8988T (cell line): Measurements from ENCODE around the gene VSIG1.
A peak's percentile ranks its signal among the peaks of the same experiment; 100 is the strongest.

ENCODE experiments used
- DNase-seq: peaks from one replicate; pipeline ENCODE4 v3.0.0; 2011

Gene VSIG1

GRCh38 chrX:108068121-108068520, 23.3 kb downstream of the VSIG1 start:
- DNase-seq: no peak

- DNase-seq: no peak
Observed at GRCh38 chrX:108070891-108071290, 26.0 kb downstream of the VSIG1 start.

- DNase-seq: no peak
Observed at GRCh38 chrX:108071578-108071977, 26.7 kb downstream of the VSIG1 start.

- no peak for DNase-seq
Observed at GRCh38 chrX:108072746-108073145, 27.9 kb downstream of the VSIG1 start.

- DNase-seq: no peak
Observed at GRCh38 chrX:108081110-108081509, 36.2 kb downstream of the VSIG1 start.

- DNase-seq: no peak
Observed at GRCh38 chrX:108087792-108088191, 42.9 kb downstream of the VSIG1 start.

GRCh38 chrX:108088511-108088910, 43.6 kb downstream of the VSIG1 start:
- no peak for DNase-seq

GRCh38 chrX:108090491-108091263, 45.8 kb downstream of the VSIG1 start:
- DNase-seq: peak; percentile 13

- no peak for DNase-seq
Observed at GRCh38 chrX:108091264-108091877, 46.5 kb downstream of the VSIG1 start, which contains the start of the genes ATG4A and PSMD10. Gene ATG4A, plus strand, starts transcription at chrX:108091778. Its CDS starts 49 bp downstream, at chrX:108091827. Gene PSMD10, minus strand, starts transcription at chrX:108091542. Its CDS starts 22 bp downstream, at chrX:108091520.

- no peak for DNase-seq
Observed at GRCh38 chrX:108091878-108092291, 47.0 kb downstream of the VSIG1 start.

GRCh38 chrX:108097380-108097779, 52.5 kb downstream of the VSIG1 start:
- DNase-seq: no peak

GRCh38 chrX:108105473-108105872, 60.6 kb downstream of the VSIG1 start:
- no peak for DNase-seq

GRCh38 chrX:108114541-108114940, 69.7 kb downstream of the VSIG1 start:
- no peak for DNase-seq

GRCh38 chrX:108117988-108118387, 73.1 kb downstream of the VSIG1 start:
- DNase-seq: no peak

- no peak for DNase-seq
Observed at GRCh38 chrX:108121291-108121690, 76.4 kb downstream of the VSIG1 start.

- DNase-seq: no peak
Observed at GRCh38 chrX:108122748-108123147, 77.9 kb downstream of the VSIG1 start.

- no peak for DNase-seq
Observed at GRCh38 chrX:108123591-108124366, 78.9 kb downstream of the VSIG1 start.

GRCh38 chrX:108126661-108127060, 81.8 kb downstream of the VSIG1 start:
- no peak for DNase-seq

- DNase-seq: no peak
Observed at GRCh38 chrX:108127152-108127551, 82.3 kb downstream of the VSIG1 start.
